ES-I3 (cell line): ENCODE results near the gene EPS8L1.

ENCODE experiments used
- H3K36me3 ChIP-seq: 2 replicates; pipeline ENCODE4 v1.6.1; 2013; ENCODE audit warnings: mild to moderate bottlenecking, low read length, control low read depth, moderate library complexity; ENCODE audit not compliant: insufficient read depth
- H3K4me1 ChIP-seq: 2 replicates; pipeline ENCODE4 v1.6.1; 2013; ENCODE audit warnings: mild to moderate bottlenecking, control low read depth, low read length; ENCODE audit not compliant: insufficient read depth
- H3K9ac ChIP-seq: 2 replicates; pipeline ENCODE4 v1.6.1; 2013; ENCODE audit warnings: low read depth, mild to moderate bottlenecking, low read length, moderate library complexity
- H3K9me3 ChIP-seq: 2 replicates; pipeline ENCODE4 v1.6.1; 2013; ENCODE audit warnings: mild to moderate bottlenecking, low read length, moderate library complexity; ENCODE audit not compliant: control insufficient read depth, insufficient read depth

Gene EPS8L1

GRCh38 chr19:55080968-55081769 is 5.5 kb downstream of the EPS8L1 start:
- Histone ChIP-seq H3K9ac (peak overlapping the region; percentile 87), H3K9me3 (no peaks in the 10 kb centered on the region), H3K36me3 (no peaks in the 10 kb centered on the region), H3K4me1 (peaks cover 15% of the 10 kb centered on the region; the same call in 1 of the 2 replicates)

DNA sequence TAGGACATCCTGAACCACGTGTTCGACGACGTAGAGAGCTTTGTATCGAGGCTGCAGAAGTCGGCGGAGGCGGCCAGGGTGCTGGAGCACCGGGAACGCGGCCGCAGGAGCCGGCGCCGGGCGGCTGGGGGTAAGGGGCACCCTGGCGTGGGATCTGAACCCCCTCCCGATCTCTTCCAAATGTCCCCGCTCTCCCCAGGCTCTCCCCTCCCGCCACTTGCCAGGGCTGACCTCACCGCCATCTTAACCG is 6.0 kb downstream of the EPS8L1 start:
- H3K4me1 ChIP-seq: peaks cover 11% of the 10 kb centered on the region; the same call in 1 of the 2 replicates
- H3K9ac ChIP-seq: peak overlapping the region; percentile 68
- H3K36me3 ChIP-seq: no peaks in the 10 kb centered on the region
- H3K9me3 ChIP-seq: no peaks in the 10 kb centered on the region

- Histone ChIP-seq H3K9me3 (no peaks in the 10 kb centered on the region), H3K36me3 (no peaks in the 10 kb centered on the region), H3K4me1 (peaks cover 11% of the 10 kb centered on the region; the same call in 1 of the 2 replicates), H3K9ac (peak overlapping the region; percentile 68)
Measured at GRCh38 chr19:55082020-55082851, 6.6 kb downstream of the EPS8L1 start.

- Histone ChIP-seq H3K4me1 (peaks cover 14% of the 10 kb centered on the region), H3K9ac (peak overlapping the region; percentile 43; the same call in 1 of the 2 replicates), H3K36me3 (no peaks in the 10 kb centered on the region), H3K9me3 (no peaks in the 10 kb centered on the region)
Measured at GRCh38 chr19:55083004-55083850, 7.6 kb downstream of the EPS8L1 start.

DNA sequence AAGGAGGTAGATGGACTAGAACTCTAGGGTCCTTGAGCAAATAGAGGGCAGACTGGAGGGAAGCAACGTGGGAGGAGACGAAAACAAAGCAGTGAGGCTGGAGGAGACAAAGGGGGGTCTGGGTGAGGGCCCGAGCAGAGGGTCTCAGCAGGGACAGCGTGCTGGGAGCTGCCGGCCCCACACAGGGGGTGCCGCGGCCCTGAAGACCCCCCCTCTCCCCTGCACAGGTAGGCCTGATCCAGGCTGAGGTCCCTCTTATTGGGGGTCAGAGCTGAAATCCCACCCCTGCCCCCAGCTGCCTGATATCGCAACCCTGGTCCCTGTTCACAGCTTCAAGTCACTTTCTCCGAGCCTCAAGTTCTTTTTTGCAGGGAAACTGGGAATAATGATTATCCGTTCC is 8.7 kb downstream of the EPS8L1 start:
- H3K36me3 ChIP-seq: no peaks in the 10 kb centered on the region
- no peaks in the 10 kb centered on the region for H3K9me3 ChIP-seq
- H3K4me1 ChIP-seq: peaks cover 19% of the 10 kb centered on the region
- no peak overlapping the region for H3K9ac ChIP-seq

- Histone ChIP-seq H3K36me3 (no peaks in the 10 kb centered on the region), H3K9me3 (no peaks in the 10 kb centered on the region), H3K4me1 (peaks cover 19% of the 10 kb centered on the region), H3K9ac (peak overlapping the region; percentile 63; the same call in 1 of the 2 replicates)
Measured at GRCh38 chr19:55085923-55086715, 10.4 kb downstream of the EPS8L1 start.

DNA sequence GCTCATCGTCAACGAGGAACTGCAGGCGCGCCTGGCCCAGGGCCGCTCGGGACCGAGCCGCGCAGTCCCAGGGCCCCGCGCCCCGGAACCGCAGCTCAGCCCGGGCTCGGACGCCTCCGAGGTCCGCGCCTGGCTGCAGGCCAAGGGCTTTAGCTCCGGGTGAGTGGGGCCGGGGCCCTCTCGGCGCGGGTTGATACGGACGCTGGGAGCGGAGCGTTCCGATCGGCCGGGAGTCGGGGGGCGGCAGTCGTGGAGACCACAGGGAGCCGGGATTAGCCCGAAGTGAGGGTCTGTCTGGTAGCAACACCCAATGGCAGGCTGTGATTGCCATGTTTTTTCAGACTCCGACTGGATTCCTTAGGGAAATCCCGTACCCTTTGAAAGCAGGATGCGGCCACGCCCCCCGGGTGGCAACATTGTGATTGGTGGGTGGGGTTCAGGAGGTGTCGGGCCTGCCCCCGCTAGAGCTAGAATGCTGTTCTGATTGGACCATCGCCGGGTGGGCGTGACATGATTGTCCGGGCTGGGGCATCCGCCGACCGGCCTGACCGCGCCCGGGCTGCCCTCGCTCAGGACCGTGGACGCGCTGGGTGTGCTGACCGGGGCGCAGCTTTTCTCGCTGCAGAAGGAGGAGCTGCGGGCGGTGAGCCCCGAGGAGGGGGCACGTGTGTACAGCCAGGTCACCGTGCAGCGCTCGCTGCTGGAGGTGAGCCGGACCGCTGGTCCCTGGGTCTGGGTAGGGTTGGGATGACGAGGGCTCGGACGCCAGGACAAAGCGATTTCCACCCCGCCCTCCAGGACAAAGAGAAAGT is 11.3 kb downstream of the EPS8L1 start:
- no peaks in the 10 kb centered on the region for H3K36me3 ChIP-seq
- H3K9ac ChIP-seq: peak overlapping the region; percentile 63
- H3K4me1 ChIP-seq: peaks cover 22% of the 10 kb centered on the region
- H3K9me3 ChIP-seq: no peaks in the 10 kb centered on the region

DNA sequence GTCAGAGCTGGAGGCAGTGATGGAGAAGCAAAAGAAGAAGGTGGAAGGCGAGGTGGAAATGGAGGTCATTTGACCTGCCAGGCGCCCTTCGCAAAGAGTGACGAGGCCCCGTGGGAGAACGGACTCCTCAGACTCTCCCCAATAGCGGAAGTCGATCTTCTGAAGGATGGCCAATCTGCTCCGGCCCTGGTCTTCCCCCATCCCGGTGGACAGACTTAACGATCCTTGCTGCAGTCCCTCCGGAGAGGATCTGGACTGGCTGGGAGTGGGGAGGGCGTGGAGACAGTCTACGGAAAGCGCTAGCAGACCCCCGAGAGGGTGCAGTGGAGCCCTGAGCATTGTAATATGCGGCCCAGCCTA is 11.9 kb downstream of the EPS8L1 start:
- Histone ChIP-seq H3K36me3 (no peaks in the 10 kb centered on the region), H3K4me1 (peaks cover 22% of the 10 kb centered on the region), H3K9me3 (no peaks in the 10 kb centered on the region), H3K9ac (peak overlapping the region; percentile 63)

GRCh38 chr19:55088021-55088451 is 12.4 kb downstream of the EPS8L1 start:
- Histone ChIP-seq H3K4me1 (peaks cover 22% of the 10 kb centered on the region), H3K9ac (no peak overlapping the region), H3K9me3 (no peaks in the 10 kb centered on the region), H3K36me3 (no peaks in the 10 kb centered on the region)

DNA sequence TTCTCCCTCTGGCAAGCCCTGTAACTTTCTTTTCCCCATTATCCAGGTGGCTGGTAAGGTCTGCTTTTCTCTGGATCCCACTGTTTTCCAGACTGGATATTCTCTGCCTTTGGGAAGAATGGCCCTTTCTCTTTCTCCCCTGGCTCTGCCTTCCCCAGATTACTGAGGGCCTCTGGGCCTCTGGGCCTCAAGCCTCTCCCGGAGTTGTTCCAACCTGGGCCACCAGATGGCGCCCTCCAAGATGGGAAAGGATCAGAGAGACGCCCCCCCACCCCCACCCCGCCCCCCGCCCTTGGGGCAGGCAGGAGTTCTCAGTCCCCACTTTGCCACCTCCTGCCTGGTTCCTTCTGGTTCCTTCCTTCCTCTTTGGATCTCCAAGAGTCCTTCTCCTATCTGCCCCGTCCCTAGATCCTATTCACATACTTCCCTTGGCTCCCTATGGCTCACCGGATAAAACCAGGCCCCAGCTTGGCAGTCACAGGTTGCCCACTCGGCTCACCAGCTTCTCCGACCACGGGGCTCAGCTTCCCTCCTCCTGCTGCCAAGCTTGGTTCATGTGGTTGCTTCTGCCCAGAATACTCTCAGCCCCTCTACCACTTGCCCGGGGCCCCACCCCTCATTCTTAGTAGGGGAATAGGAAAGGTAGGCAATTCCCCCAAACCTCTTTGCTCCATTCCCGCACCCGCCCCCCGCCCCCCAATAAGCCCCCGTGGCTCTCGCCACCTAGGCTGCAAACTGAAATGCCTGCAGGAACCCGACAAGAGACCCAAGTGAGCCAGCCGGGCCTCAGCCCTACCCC is 13.1 kb downstream of the EPS8L1 start:
- Histone ChIP-seq H3K9ac (no peak overlapping the region), H3K9me3 (no peaks in the 10 kb centered on the region), H3K36me3 (no peaks in the 10 kb centered on the region), H3K4me1 (peaks cover 18% of the 10 kb centered on the region)

DNA sequence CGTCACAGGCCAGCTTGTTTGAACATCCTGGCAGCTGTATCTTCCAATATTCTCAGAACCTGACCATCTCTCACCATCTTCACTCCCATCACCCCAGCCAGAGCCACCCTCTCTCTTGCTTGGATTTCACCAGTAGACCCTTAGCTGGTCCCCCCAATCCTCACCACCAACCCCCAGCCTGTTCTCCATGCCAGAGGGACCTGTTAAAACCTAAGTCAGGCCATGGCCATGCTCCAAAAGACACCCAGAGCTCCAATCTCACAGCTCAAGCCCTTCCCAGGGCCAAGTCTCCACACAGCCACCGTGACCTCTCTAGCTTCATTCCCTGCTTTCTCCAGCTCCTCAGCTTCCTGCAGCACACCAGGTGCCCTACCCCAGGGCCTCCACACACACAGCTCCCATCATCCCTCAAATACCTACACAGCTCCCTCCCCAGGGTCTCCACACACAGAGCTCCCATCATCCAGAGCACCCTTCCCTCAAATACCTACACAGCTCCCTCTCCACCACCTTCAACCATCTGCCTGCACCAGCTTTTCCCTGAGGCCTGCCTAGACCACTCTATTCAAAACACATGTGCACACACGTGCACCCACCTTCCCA is 13.8 kb downstream of the EPS8L1 start:
- Histone ChIP-seq H3K9ac (no peak overlapping the region), H3K36me3 (no peaks in the 10 kb centered on the region), H3K4me1 (peaks cover 16% of the 10 kb centered on the region), H3K9me3 (no peaks in the 10 kb centered on the region)

DNA sequence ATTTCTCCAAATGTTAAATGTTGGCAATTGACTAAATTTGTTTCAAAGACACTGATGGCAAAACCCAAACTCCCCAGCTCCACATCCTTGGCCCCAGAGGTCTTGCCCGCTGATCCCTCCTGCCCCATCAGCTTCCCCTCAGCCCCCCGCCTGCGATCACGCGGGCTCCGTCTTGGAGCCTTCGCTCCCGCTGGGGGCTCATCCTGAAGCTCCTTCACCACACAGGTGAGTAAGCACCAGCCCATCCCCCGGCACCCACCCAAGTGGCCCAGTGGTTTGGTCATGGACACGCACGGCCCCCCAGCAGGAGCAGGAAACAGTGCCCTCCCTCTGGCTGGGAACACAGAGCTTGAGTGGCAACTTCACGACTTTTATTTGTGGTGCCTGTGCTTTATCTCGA is 14.9 kb downstream of the EPS8L1 start:
- peaks cover 24% of the 10 kb centered on the region for H3K4me1 ChIP-seq
- no peaks in the 10 kb centered on the region for H3K9me3 ChIP-seq
- H3K9ac ChIP-seq: no peak overlapping the region
- H3K36me3 ChIP-seq: no peaks in the 10 kb centered on the region
